Neural cell (in vitro differentiated cells): ENCODE measurements around the gene PPP1CA. TPM values are rescaled to one million over a fixed set of nuclear protein-coding genes. Genes with fewer than 3 reads are reported as not detected.

ENCODE experiments used
- H2AFZ ChIP-seq: fragments of 200-600, 300-800 bp; sonication (generic), shearing (Covaris generic); 2 replicates; pipeline ENCODE4 v1.6.0; 2014; ENCODE audit warnings: low read depth, mild to moderate bottlenecking, antibody characterized with exemption, low read length, moderate library complexity
- H3F3A ChIP-seq: fragments of 200-600 bp; shearing (Covaris generic); 2 replicates; pipeline ENCODE4 v1.6.1; 2016; ENCODE audit warnings: mild to moderate bottlenecking, moderate library complexity, mixed read lengths, antibody characterized with exemption, low read length; ENCODE audit not compliant: insufficient read depth, poor library complexity, severe bottlenecking
- H3K27ac ChIP-seq: fragments of 200-600, 300-800 bp; sonication (generic), shearing (Covaris generic); 2 replicates; pipeline ENCODE4 v1.5.1; 2014; ENCODE audit warnings: mild to moderate bottlenecking, low read length, moderate library complexity
- H3K27me3 ChIP-seq: fragments of 300-800, 200-600 bp; sonication (generic), shearing (Covaris generic); 2 replicates; pipeline ENCODE4 v1.6.0; 2014; ENCODE audit warnings: mild to moderate bottlenecking, low read depth, low read length, moderate library complexity; ENCODE audit not compliant: insufficient read depth
- H3K36me3 ChIP-seq: fragments of 300-800, 200-600 bp; sonication (generic), shearing (Covaris generic); 2 replicates; pipeline ENCODE4 v1.5.1; 2014; ENCODE audit warnings: mild to moderate bottlenecking, antibody characterized with exemption, low read length, moderate library complexity; ENCODE audit not compliant: insufficient read depth
- H3K4me2 ChIP-seq: fragments of 300-800, 200-600 bp; sonication (generic), shearing (Covaris generic); 2 replicates; pipeline ENCODE4 v1.6.0; 2014; ENCODE audit warnings: mild to moderate bottlenecking, low read length
- H3K4me3 ChIP-seq: fragments of 300-800, 200-600 bp; sonication (generic), shearing (Covaris generic); 2 replicates; pipeline ENCODE4 v1.5.1; 2014; ENCODE audit warnings: mild to moderate bottlenecking, low read length, moderate library complexity
- H3K79me2 ChIP-seq: fragments of 200-600 bp; shearing (Covaris generic); replicated peaks from 2 replicates; pipeline ENCODE4 v1.6.0; 2014; ENCODE audit warnings: mild to moderate bottlenecking, low read length, moderate library complexity; ENCODE audit not compliant: insufficient read depth
- H3K9ac ChIP-seq: fragments of 300-800, 200-600 bp; sonication (generic), shearing (Covaris generic); 2 replicates; pipeline ENCODE4 v1.6.1; 2016; ENCODE audit warnings: mild to moderate bottlenecking, low read length, mixed read lengths
- H3K9me2 ChIP-seq: fragments of 200-600 bp; shearing (Covaris generic); 2 replicates; pipeline ENCODE4 v1.6.1; 2016; ENCODE audit warnings: mild to moderate bottlenecking, low read length, mixed read lengths; ENCODE audit not compliant: insufficient read depth
- H3K9me3 ChIP-seq: fragments of 200-600, 300-800 bp; sonication (generic), shearing (Covaris generic); 2 replicates; pipeline ENCODE4 v1.6.1; 2016; ENCODE audit warnings: mild to moderate bottlenecking, mixed run types, low read length, moderate library complexity, mixed read lengths
- H4K20me1 ChIP-seq: fragments of 200-600 bp; shearing (Covaris generic); 2 replicates; pipeline ENCODE4 v1.6.1; 2016; ENCODE audit warnings: mild to moderate bottlenecking, mixed run types; ENCODE audit not compliant: insufficient read depth
- CTCF ChIP-seq: fragments of 450-650 bp; IDR thresholded peaks from 2 replicates; pipeline ENCODE4 v1.5.1; 2014; ENCODE audit warnings: antibody characterized with exemption, mild to moderate bottlenecking, moderate library complexity; ENCODE audit not compliant: poor library complexity, severe bottlenecking
- EP300 ChIP-seq: fragments of 450-650 bp; conservative IDR thresholded peaks from 2 replicates; pipeline ENCODE4 v1.6.1; 2014; ENCODE audit warnings: antibody characterized with exemption, mild to moderate bottlenecking, moderate library complexity; ENCODE audit not compliant: poor library complexity, severe bottlenecking
- EZH2 ChIP-seq: fragments of 200-600, 300-800 bp; shearing (Covaris generic), sonication (generic); IDR thresholded peaks from 2 replicates; pipeline ENCODE4 v1.6.1; 2014; ENCODE audit warnings: antibody characterized with exemption, low read length, borderline replicate concordance, mild to moderate bottlenecking; ENCODE audit not compliant: insufficient read depth, poor library complexity, severe bottlenecking
- MXI1 ChIP-seq: fragments of 450-650 bp; conservative IDR thresholded peaks from 2 replicates; pipeline ENCODE4 v1.6.1; 2014; ENCODE audit warnings: antibody characterized with exemption, mild to moderate bottlenecking; ENCODE audit not compliant: poor library complexity, severe bottlenecking
- POLR2AphosphoS5 ChIP-seq: IDR thresholded peaks from 2 replicates; pipeline ENCODE4 v1.6.1; 2012
- RAD21 ChIP-seq: fragments of 450-650 bp; conservative IDR thresholded peaks from 2 replicates; pipeline ENCODE4 v1.6.1; 2014; ENCODE audit warnings: antibody characterized with exemption, mild to moderate bottlenecking, moderate library complexity
- REST ChIP-seq: IDR thresholded peaks from 2 replicates; pipeline ENCODE4 v1.6.1; 2012; ENCODE audit warnings: borderline replicate concordance
- SMC3 ChIP-seq: fragments of 450-650 bp; conservative IDR thresholded peaks from 2 replicates; pipeline ENCODE4 v1.6.1; 2014; ENCODE audit warnings: antibody characterized with exemption, mild to moderate bottlenecking, moderate library complexity; ENCODE audit not compliant: poor library complexity
- TAF1 ChIP-seq: IDR thresholded peaks from 2 replicates; pipeline ENCODE4 v1.6.1; 2012; ENCODE audit warnings: low read depth
- polyA plus RNA-seq: library from polyadenylated mRNA; depleted of rRNA; stranded (reverse); fragments of >200 nt; gene quantifications from 2 replicates; pipeline ENCODE4 v1.2.3, GENCODE V29; 2014

PPP1CA gene
- polyA plus RNA-seq, 1 donor from 2014 or later: 106 TPM

DNA sequence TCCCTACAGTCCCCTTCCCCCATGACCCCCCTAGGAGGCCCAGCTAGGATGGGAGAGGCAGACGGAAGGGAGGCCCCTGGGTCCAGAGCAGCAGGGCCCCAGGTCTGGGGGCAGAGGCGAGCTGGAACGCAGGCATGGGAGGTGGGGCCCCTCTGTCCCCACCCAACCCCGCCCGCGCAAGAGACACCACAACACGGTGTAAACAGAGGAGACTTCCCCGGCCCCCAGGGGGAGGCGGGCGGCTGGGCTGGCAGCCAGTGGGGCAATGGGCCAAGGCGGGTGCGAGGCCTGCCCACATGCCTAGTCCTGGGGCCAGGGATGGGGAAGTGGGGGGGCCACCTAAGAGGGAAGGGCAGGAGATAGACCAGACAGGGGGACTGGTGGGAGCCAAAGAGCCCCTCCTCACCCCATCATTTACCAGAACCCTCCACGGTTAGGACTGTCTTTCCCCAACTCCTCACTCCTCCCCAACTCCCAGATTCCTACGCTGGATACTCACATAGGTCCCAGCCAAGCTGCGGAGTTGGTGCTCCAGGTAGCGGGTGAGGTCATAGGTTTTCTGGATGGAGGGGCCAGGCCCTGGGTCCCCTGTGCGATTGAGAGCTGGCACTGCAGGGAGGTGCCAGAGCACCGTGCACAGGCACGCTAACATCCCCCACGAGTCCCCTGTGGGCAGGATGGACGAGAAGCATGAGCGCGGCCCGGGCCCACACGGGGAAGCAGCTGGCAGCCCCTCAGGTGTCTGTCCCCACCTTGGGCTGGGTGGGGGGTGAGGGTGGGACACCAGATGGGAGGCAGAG lies 34.5 kb downstream of the PPP1CA start:
- H3K4me2 ChIP-seq: no peak overlapping the region
- H4K20me1 ChIP-seq: no peaks in the 10 kb centered on the region
- H3K79me2 ChIP-seq: no peaks in the 10 kb centered on the region

GRCh38 chr11:67366546-67366945 lies 35.1 kb downstream of the PPP1CA start:
- Histone ChIP-seq H3K4me3 (no peak overlapping the region), H2AFZ (no peak overlapping the region), H4K20me1 (no peaks in the 10 kb centered on the region), H3K79me2 (no peaks in the 10 kb centered on the region), H3F3A (no peaks in the 10 kb centered on the region), H3K27me3 (peaks cover under 1% of the 10 kb centered on the region), H3K4me2 (no peak overlapping the region), H3K9me2 (no peaks in the 10 kb centered on the region), H3K36me3 (no peaks in the 10 kb centered on the region), H3K9ac (no peak overlapping the region), H3K9me3 (no peaks in the 10 kb centered on the region), H3K27ac (no peak overlapping the region)
- TF ChIP-seq RAD21: no peak
- no peak for TF ChIP-seq EZH2
- no peak for TF ChIP-seq POLR2AphosphoS5
- TF ChIP-seq CTCF: no peak
- no peak for TF ChIP-seq EP300

More for the DNA sequence above, 34.5 kb downstream of the PPP1CA start:
- Histone ChIP-seq H3K9me2 (no peaks in the 10 kb centered on the region), H3K27ac (no peak overlapping the region), H3K9ac (no peak overlapping the region), H2AFZ (no peak overlapping the region), H3K36me3 (no peaks in the 10 kb centered on the region), H3F3A (no peaks in the 10 kb centered on the region), H3K27me3 (peaks cover 7% of the 10 kb centered on the region), H3K9me3 (no peaks in the 10 kb centered on the region), H3K4me3 (no peak overlapping the region)
- TF ChIP-seq TAF1 (no peak), POLR2AphosphoS5 (no peak)

- Histone ChIP-seq H3K9ac (no peak overlapping the region), H3F3A (no peaks in the 10 kb centered on the region), H3K27ac (no peak overlapping the region), H4K20me1 (no peaks in the 10 kb centered on the region), H3K79me2 (no peaks in the 10 kb centered on the region), H3K4me3 (no peak overlapping the region), H3K36me3 (no peaks in the 10 kb centered on the region), H3K9me2 (no peaks in the 10 kb centered on the region), H2AFZ (no peak overlapping the region), H3K27me3 (no peaks in the 10 kb centered on the region), H3K9me3 (no peaks in the 10 kb centered on the region), H3K4me2 (no peak overlapping the region)
- TF ChIP-seq CTCF (no peak), EP300 (no peak), MXI1 (no peak), REST (no peak), POLR2AphosphoS5 (no peak), RAD21 (no peak), EZH2 (no peak), TAF1 (no peak), SMC3 (no peak)
These were observed 35.8 kb downstream of the PPP1CA start for GRCh38 chr11:67365736-67366444.
